ENCODE results near the gene EZR.

DNA sequence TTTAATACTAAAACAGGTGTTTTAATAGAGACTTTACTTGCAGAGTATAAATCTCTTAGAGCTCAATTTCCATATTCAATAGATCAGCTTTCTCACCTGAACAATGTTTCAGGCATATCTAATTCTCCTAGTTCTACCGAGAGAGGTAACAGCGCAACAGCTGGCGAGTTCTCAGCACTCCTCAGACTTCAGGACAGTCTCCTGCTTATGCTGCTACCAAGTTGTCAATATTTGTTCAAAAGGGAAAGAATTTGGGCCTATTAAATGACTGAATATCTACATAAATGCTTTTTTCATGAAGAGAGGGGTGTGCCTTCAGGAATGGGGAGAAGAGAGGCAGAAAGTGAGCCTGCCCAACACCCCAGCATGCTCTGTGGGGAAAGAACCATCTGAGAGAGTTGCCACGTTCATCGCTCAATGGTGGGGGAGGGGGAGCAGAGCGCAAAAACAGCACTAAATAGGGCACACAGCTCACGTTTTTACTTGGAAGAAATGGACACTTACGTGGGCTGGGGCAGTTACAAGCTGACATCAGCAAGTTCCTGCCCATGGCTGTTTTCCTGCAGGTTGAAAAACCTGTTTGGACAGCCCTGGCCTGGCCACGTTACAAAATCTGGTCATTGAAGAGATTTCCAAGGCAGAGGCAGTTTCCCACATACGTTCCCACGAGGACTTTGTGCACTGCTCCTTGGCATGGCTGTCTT is 38.0 kb downstream of the EZR start:
- TF ChIP-seq CTCF (IDR thresholded peaks at IDR 0.05; ENCODE audit: low read length) (no peak), EZH2 (optimal IDR thresholded peaks at IDR 0.05; ENCODE audit: low read depth, low read length) (no peak), EZH2phosphoT487 (IDR thresholded peaks at IDR 0.05; ENCODE audit: low read length) (no peak)
